ENCODE measurements around the gene TPH2.

Gene TPH2

DNA sequence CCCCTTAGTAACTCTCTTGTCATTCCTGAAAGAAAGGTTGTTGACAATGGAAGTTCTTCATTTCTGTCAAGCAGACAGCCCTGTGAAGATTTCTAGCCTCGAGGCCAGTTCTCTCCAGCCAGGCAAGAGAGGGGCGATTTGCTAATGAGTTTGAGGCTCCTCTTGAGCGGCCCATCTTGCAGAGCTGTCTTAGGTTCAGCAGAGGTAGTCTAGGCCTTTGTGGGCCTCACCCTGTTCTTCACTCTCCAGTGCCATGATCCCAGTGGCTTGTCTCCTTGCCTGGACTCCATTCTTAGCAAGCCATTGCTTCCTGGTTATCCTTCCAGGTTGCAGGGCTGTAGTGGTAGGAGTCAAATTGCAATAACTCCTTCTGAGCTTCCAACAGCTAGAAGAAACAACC, 9.7 kb downstream of the TPH2 start:
- intact Hi-C loops (cut with micrococcal nuclease) = no loop called here
- no peaks in the 10 kb centered on the region for H3K36me3 Mint-ChIP-seq (ENCODE audit: low read depth)
- H3K4me1 Mint-ChIP-seq (ENCODE audit: low read depth) = no peaks in the 10 kb centered on the region
- H3K27ac Mint-ChIP-seq = no peak overlapping the region
- H3K27me3 Mint-ChIP-seq = peaks cover 20% of the 10 kb centered on the region
- no peak overlapping the region for H3K4me3 Mint-ChIP-seq
- H3K9me3 Mint-ChIP-seq = no peaks in the 10 kb centered on the region

DNA sequence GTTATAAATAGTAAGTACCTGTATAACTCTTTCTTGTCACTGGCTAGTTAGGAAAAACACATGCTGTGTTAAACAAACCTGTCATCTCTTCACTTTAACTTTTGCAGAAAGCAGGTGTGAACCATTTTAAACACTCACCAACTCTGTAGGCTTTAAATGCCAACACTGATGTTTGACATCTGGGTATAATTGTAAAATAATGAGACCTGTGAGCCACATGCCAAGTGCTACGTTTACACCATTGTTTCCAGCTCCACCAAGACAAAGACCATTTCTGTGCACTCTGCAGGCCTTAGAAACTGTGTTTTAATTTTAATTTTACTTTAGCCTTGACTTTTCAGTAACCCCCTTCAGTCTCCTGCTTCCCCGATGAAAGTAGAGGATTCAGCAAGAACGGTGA, 11.0 kb downstream of the TPH2 start:
- Mint-ChIP-seq H3K36me3 (ENCODE audit: low read depth) (no peaks in the 10 kb centered on the region), H3K4me1 (ENCODE audit: low read depth) (no peaks in the 10 kb centered on the region), H3K27ac (no peak overlapping the region), H3K4me3 (no peak overlapping the region), H3K9me3 (no peaks in the 10 kb centered on the region), H3K27me3 (peaks cover 20% of the 10 kb centered on the region)
- intact Hi-C loops (cut with micrococcal nuclease) = no loop called here

DNA sequence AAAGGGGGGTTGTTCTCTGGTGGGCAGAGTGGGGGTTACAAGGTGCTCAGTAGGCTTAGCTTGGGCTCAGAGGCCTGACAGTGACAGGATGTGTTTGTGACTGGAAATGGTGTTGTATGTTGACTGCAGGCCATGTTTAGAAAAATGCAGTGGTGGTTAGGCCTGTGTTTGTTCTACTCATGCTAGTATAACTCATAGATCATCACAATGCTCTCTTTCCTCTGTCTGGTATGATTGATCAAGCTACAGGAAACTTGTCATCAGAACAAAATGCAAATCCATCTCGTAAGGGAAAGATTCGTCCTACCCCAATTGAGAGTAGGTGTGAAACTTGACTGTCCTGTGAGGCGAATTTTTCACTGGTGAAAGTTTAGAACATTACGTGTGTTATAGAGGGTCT, 11.8 kb downstream of the TPH2 start:
- intact Hi-C loops (cut with micrococcal nuclease) = no loop called here
- peaks cover 13% of the 10 kb centered on the region for H3K27me3 Mint-ChIP-seq
- H3K27ac Mint-ChIP-seq = no peak overlapping the region
- no peaks in the 10 kb centered on the region for H3K9me3 Mint-ChIP-seq
- H3K4me3 Mint-ChIP-seq = no peak overlapping the region
- H3K4me1 Mint-ChIP-seq (ENCODE audit: low read depth) = no peaks in the 10 kb centered on the region
- no peaks in the 10 kb centered on the region for H3K36me3 Mint-ChIP-seq (ENCODE audit: low read depth)

DNA sequence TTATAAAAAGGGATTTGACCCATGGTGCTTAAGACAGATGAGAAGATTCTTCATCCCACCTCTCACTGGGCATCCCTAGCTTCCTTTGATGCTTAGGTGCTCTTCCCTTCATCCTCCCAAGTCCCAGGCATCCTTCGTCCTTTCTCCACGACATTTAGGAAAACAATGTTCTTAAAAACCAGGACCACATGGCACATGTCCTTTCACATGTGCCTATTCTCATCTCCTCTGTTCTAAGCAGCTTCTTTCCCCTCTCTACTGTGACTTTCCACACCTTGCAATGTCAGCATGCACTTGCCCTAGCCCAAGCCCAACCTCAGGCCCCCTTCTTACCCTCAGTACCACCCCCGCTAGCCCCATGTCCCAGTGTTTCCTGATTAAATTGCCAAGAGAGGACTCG, 12.2 kb downstream of the TPH2 start:
- Mint-ChIP-seq H3K27me3 (peaks cover 13% of the 10 kb centered on the region), H3K9me3 (no peaks in the 10 kb centered on the region), H3K27ac (no peak overlapping the region), H3K4me1 (ENCODE audit: low read depth) (no peaks in the 10 kb centered on the region), H3K4me3 (no peak overlapping the region), H3K36me3 (ENCODE audit: low read depth) (no peaks in the 10 kb centered on the region)
- intact Hi-C loops (cut with micrococcal nuclease) = no loop called here

DNA sequence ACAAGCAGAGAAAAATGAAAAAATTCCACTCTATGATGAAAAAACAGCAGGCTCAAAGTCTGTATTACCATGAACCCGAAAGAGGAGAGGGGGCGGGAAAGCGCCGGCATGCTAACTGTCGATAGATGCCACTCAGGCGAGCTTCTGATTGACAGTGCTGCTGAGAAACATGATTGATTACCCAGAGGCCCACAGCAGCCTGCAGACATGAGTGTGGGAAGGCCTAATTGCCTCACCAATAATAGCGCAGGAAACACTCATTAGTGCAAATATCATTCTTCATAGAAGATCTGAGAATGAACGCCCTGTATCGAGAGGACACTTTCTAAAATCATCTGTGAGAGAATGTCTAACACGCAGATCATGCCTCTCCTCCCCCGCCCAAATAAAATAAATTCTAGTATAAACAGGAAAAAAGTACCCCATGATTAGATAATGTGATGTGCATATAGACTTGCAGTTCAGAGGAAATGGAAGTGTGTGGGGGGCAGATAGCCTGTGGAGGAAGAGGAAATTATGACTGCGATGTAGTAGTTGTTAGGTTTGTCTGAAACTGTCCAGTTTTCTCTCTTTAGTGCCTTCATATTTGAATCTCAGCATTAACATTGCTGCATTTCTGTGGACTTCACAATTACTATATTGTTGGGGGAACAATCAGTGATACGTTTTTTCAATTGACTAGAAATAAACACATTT, 15.6 kb downstream of the TPH2 start:
- no peaks in the 10 kb centered on the region for H3K36me3 Mint-ChIP-seq (ENCODE audit: low read depth)
- peaks cover 4% of the 10 kb centered on the region for H3K27me3 Mint-ChIP-seq
- no peak overlapping the region for H3K4me3 Mint-ChIP-seq
- intact Hi-C loops (cut with micrococcal nuclease) = no loop called here
- no peaks in the 10 kb centered on the region for H3K4me1 Mint-ChIP-seq (ENCODE audit: low read depth)
- H3K9me3 Mint-ChIP-seq = no peaks in the 10 kb centered on the region
- H3K27ac Mint-ChIP-seq = no peak overlapping the region

DNA sequence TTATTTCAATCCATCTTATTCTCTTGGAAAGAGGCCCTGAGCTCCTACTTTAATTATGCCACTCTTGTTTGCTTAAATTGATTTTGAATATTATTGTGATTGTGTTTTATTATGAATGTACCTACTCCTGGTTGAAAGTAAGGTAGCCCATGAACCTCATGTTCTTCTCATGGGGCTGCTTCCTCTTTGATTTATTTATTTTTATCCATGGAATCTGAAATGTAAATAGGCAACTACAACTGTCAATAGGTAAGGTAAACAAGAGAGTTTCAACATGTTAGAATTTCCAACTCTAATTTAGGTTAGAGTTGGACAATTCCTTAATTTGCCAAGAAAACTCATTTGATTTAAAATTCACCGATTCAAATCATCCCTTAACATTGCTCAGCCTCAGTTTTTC, 16.2 kb downstream of the TPH2 start:
- no peaks in the 10 kb centered on the region for H3K4me1 Mint-ChIP-seq (ENCODE audit: low read depth)
- H3K36me3 Mint-ChIP-seq (ENCODE audit: low read depth) = no peaks in the 10 kb centered on the region
- intact Hi-C loops (cut with micrococcal nuclease) = no loop called here
- H3K27me3 Mint-ChIP-seq = peaks cover 4% of the 10 kb centered on the region
- H3K9me3 Mint-ChIP-seq = no peaks in the 10 kb centered on the region
- no peak overlapping the region for H3K4me3 Mint-ChIP-seq
- H3K27ac Mint-ChIP-seq = no peak overlapping the region

DNA sequence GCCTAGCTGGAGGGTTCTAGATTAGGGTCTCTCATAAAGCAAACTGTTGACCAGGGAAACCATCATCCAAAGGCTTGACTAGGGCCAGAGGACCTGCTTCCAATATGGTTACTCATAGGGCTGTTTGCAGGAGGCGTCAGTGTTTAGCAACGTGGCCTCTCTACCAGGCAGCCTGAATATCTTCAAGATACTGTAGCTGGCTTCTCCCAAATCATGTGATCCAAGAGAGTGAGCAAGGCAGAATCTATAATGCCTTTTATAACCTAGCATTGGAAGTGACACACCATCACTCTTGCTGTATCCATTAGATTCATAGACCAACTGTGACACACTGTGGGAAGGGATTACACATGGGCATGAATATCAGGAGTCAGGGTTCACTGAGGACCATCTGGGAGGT, 17.3 kb downstream of the TPH2 start:
- Mint-ChIP-seq H3K36me3 (ENCODE audit: low read depth) (no peaks in the 10 kb centered on the region), H3K4me3 (no peak overlapping the region), H3K4me1 (ENCODE audit: low read depth) (no peaks in the 10 kb centered on the region), H3K27me3 (peaks cover 4% of the 10 kb centered on the region), H3K9me3 (no peaks in the 10 kb centered on the region), H3K27ac (no peak overlapping the region)
- intact Hi-C loops (cut with micrococcal nuclease) = no loop called here

DNA sequence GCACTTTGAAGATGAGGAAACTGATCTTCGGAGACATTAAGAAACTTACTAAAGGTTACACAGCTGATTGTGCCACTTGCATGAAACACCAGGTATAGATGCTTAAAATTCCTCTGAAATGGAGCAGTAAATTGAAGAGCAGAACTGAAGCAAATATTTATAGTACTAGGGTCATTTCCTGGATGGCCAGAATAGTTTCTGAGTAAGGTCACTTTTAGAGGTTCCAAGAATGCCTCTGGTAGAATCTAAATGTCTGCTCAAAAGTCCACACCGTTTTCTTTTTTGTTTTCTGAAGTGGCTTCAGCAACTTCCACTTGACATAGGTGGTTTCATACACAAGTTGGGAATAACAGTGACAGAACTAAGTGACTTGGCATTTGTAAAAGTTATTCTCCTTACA, 19.4 kb downstream of the TPH2 start:
- Mint-ChIP-seq H3K9me3 (no peaks in the 10 kb centered on the region), H3K4me1 (ENCODE audit: low read depth) (no peaks in the 10 kb centered on the region), H3K27me3 (peaks cover 4% of the 10 kb centered on the region), H3K27ac (no peak overlapping the region), H3K36me3 (ENCODE audit: low read depth) (no peaks in the 10 kb centered on the region), H3K4me3 (no peak overlapping the region)
- intact Hi-C loops (cut with micrococcal nuclease) = no loop called here

DNA sequence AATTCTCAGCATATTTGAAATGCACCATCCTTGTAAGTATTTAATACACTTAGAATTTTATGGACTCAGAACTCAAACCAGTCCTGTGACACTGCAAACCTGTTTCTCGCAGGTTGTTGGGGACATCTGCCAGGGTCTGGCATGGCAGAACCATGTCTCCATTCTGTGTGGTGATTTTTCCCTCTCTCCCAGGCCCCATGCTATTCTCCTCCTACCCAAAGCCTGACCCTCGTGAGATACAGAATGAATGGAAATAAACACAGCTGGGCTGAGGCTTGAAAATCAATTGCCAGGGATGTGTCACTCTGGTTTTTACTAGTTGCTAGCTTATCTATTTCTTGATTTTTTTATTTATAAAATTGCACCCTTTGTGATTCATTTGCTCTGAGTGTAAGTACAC, 19.8 kb downstream of the TPH2 start:
- H3K27me3 Mint-ChIP-seq = peaks cover 4% of the 10 kb centered on the region
- H3K4me3 Mint-ChIP-seq = no peak overlapping the region
- H3K4me1 Mint-ChIP-seq (ENCODE audit: low read depth) = no peaks in the 10 kb centered on the region
- intact Hi-C loops (cut with micrococcal nuclease) = no loop called here
- no peak overlapping the region for H3K27ac Mint-ChIP-seq
- H3K9me3 Mint-ChIP-seq = no peaks in the 10 kb centered on the region
- no peaks in the 10 kb centered on the region for H3K36me3 Mint-ChIP-seq (ENCODE audit: low read depth)

DNA sequence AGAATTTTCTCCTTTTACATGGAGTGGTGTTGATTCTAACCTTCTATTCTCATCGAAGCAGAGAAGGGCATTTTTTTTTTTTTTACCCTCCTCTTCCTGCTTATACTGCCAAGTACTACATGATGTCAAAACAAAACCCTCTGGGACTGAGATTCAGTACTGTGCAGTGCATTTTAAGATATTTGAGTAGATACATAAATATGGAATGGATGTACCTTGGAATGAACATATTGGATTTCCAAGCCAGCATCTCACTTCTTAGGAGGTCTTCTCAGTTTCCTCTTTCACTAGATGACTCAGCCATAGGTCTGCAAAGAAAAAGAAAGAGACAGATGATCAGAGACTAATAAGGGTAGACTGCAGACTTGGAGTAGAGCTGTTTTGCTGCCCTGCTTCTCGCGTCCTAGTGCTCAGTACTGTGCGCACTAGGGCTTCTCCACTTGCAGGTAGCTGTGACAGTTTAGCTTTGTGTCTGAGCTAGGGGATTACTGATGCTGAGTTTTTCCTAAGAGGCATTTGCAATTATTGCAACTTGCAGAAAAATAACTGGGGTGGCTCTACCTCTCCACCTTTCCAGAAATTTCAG, 20.4 kb downstream of the TPH2 start:
- no peaks in the 10 kb centered on the region for H3K36me3 Mint-ChIP-seq (ENCODE audit: low read depth)
- peaks cover 2% of the 10 kb centered on the region for H3K27me3 Mint-ChIP-seq
- no peak overlapping the region for H3K4me3 Mint-ChIP-seq
- intact Hi-C loops (cut with micrococcal nuclease) = no loop called here
- H3K27ac Mint-ChIP-seq = no peak overlapping the region
- H3K4me1 Mint-ChIP-seq (ENCODE audit: low read depth) = no peaks in the 10 kb centered on the region
- no peaks in the 10 kb centered on the region for H3K9me3 Mint-ChIP-seq

DNA sequence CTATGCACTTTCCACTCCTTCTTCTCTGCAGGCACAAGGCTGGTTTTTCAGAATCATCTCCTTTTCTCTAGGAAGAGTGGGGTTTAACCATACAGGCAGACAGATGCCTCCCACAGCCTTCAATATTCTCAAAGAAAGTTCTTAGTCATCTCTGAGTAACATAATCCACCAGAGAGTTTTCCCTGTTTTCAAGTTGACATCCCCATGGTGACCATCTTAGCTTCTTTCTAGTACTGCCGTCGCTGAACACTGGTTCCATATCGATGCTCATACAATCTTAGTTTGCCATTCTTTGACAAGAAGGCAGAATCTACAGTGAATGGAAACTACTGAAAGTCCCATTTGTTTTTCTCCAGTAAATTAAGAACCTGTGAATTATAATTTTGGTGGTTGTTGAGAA, 28.6 kb downstream of the TPH2 start:
- Mint-ChIP-seq H3K27me3 (no peaks in the 10 kb centered on the region), H3K27ac (no peak overlapping the region), H3K36me3 (ENCODE audit: low read depth) (no peaks in the 10 kb centered on the region), H3K4me1 (ENCODE audit: low read depth) (no peaks in the 10 kb centered on the region), H3K9me3 (no peaks in the 10 kb centered on the region), H3K4me3 (no peak overlapping the region)
- intact Hi-C loops (cut with micrococcal nuclease) = no loop called here

DNA sequence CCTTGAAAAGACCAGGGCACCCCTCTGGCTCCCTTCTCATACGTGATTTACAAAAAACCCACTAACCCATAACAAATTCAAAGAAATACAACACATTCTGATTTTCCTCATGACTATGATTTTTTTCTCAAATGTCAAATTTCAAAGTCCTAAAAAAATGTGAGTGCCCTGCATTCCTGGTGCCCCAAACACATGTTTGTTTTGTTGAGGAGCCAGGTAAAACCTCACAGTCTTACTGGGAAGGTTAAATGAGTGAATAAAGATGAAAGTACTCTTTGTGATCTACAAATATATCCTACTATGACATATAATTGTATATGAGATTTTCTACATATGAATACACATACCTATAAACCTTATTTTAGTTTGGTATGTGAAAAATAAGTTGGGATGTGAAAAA, 30.7 kb downstream of the TPH2 start:
- intact Hi-C loops (cut with micrococcal nuclease) = no loop called here

DNA sequence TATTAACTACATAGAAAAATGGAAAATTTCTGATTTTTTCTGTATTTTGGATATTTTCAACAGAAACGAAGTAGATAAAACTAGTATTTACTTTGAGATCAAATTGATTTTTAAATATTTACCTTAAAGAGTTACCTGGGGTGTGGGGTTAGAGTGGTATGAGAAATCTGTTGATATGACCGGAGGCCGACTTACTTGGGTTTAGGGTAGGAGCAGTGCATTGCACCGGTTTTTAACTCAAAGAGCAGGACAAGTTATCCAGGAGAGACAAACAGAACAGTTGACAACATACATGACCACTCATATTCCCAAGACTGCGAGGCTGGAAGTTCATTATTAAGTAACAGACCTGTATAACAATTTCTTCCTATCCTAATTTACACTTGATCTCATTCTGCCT, 31.4 kb downstream of the TPH2 start:
- no peaks in the 10 kb centered on the region for H3K9me3 Mint-ChIP-seq
- intact Hi-C loops (cut with micrococcal nuclease) = no loop called here
- no peak overlapping the region for H3K27ac Mint-ChIP-seq
- no peaks in the 10 kb centered on the region for H3K4me1 Mint-ChIP-seq (ENCODE audit: low read depth)
- no peaks in the 10 kb centered on the region for H3K27me3 Mint-ChIP-seq
- no peaks in the 10 kb centered on the region for H3K36me3 Mint-ChIP-seq (ENCODE audit: low read depth)
- no peak overlapping the region for H3K4me3 Mint-ChIP-seq

More for the DNA sequence above, 30.7 kb downstream of the TPH2 start:
- Mint-ChIP-seq H3K4me1 (ENCODE audit: low read depth) (no peaks in the 10 kb centered on the region), H3K27ac (no peak overlapping the region), H3K27me3 (no peaks in the 10 kb centered on the region), H3K9me3 (no peaks in the 10 kb centered on the region), H3K4me3 (no peak overlapping the region), H3K36me3 (ENCODE audit: low read depth) (no peaks in the 10 kb centered on the region)

DNA sequence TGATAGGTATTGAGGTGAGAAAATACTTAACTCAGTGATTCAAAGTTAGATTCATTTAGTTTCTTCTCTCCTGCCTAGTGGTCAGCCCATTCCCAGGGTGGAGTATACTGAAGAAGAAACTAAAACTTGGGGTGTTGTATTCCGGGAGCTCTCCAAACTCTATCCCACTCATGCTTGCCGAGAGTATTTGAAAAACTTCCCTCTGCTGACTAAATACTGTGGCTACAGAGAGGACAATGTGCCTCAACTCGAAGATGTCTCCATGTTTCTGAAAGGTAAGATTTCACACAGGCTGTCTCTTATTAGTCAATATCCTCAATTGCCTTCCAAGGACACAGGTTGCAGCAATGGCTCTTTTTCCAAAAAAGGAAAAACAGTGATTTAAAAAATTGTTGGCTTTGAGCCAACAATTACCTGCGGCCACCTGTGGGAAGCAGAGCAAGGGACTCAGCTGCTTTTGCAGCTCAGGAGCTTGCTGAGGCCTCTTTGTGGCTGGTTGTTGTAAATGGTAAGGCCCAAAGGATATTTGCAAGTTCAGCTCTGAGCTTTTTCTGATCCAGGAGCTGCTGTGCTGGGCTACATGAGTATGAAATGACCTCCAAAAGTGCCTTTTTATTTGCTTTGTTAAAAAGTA, 33.9 kb downstream of the TPH2 start:
- H3K27me3 Mint-ChIP-seq = no peaks in the 10 kb centered on the region
- H3K9me3 Mint-ChIP-seq = no peaks in the 10 kb centered on the region
- H3K27ac Mint-ChIP-seq = no peak overlapping the region
- H3K4me3 Mint-ChIP-seq = no peak overlapping the region
- H3K4me1 Mint-ChIP-seq (ENCODE audit: low read depth) = no peaks in the 10 kb centered on the region
- intact Hi-C loops (cut with micrococcal nuclease) = no loop called here
- H3K36me3 Mint-ChIP-seq (ENCODE audit: low read depth) = no peaks in the 10 kb centered on the region

DNA sequence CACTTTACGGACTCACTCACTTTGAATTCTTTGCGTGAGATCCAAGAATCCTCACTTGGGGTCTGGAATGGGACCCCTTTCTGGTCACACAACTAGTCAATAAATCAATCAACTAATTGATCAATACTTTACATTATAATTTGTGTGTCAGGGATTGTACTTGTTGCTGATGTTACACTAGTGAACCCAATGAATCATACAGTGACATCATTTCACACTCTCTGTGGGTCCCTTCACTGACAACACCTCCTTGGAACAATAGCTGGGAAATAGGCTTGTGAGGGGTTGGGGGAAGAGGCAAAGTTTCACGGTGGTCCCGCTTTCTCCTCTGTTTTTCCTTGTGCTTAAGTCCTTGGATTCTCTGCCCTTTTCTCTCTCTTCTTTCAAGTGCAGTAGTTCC, 35.0 kb downstream of the TPH2 start:
- no peaks in the 10 kb centered on the region for H3K36me3 Mint-ChIP-seq (ENCODE audit: low read depth)
- H3K27me3 Mint-ChIP-seq = no peaks in the 10 kb centered on the region
- no peaks in the 10 kb centered on the region for H3K4me1 Mint-ChIP-seq (ENCODE audit: low read depth)
- no peak overlapping the region for H3K27ac Mint-ChIP-seq
- H3K4me3 Mint-ChIP-seq = no peak overlapping the region
- intact Hi-C loops (cut with micrococcal nuclease) = no loop called here
- no peaks in the 10 kb centered on the region for H3K9me3 Mint-ChIP-seq
